NOMO-1 treated with DMSO at 0.1 percent for 48 hours (cell line): Measurements from ENCODE around the gene CHGA.
A peak's percentile ranks its signal among the peaks of the same experiment; 100 is the strongest.

Experiments used
- DNase-seq: peaks from one replicate; lab custom pipeline; 2025; ENCODE audit not compliant: unreplicated experiment; lab: John Stamatoyannopoulos, UW

Gene CHGA, protein sequence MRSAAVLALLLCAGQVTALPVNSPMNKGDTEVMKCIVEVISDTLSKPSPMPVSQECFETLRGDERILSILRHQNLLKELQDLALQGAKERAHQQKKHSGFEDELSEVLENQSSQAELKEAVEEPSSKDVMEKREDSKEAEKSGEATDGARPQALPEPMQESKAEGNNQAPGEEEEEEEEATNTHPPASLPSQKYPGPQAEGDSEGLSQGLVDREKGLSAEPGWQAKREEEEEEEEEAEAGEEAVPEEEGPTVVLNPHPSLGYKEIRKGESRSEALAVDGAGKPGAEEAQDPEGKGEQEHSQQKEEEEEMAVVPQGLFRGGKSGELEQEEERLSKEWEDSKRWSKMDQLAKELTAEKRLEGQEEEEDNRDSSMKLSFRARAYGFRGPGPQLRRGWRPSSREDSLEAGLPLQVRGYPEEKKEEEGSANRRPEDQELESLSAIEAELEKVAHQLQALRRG

DNA sequence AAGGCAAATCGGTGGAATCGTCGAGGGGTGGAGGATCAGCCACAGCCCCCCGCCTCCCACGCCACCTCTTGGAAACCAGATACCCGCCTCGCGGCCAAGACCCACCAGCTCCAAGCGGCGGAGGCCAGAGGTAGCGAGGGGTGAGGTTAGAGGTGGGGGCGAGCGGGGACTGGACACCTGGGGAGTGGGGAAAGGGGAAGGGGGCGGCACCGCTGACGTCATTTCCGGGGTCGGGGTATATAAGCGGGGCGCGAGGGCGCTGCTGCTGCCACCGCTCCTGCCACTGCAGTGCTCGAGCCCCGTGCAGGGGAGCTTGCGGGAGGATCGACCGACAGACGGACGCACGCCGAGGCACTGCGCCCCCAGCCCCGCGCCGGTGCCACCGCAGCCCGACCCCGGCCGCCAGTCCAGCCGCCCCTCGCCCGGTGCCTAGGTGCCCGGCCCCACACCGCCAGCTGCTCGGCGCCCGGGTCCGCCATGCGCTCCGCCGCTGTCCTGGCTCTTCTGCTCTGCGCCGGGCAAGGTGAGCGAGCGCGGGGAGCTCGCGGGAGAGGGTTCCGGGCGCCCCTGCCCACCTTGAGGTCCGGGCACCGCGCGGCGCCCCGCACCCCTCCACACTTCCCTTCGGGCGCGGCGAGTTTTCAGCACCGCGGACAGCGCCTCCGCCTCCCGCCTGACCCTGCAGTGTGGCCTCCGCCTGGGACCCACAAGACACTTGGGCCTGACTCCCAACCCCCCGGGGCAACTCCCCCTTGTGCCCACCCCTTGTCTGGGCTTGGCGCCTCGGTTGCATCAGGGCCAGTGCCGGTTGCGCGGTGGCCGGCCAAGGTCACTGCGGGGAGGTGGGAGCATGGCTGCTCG is at the start of gene CHGA:
TSS of gene CHGA (plus strand) at position 268 of the 861 bp plus-strand sequence. CDS start at position 478, 210 bp downstream.
- peak; percentile 2 for DNase-seq

DNA sequence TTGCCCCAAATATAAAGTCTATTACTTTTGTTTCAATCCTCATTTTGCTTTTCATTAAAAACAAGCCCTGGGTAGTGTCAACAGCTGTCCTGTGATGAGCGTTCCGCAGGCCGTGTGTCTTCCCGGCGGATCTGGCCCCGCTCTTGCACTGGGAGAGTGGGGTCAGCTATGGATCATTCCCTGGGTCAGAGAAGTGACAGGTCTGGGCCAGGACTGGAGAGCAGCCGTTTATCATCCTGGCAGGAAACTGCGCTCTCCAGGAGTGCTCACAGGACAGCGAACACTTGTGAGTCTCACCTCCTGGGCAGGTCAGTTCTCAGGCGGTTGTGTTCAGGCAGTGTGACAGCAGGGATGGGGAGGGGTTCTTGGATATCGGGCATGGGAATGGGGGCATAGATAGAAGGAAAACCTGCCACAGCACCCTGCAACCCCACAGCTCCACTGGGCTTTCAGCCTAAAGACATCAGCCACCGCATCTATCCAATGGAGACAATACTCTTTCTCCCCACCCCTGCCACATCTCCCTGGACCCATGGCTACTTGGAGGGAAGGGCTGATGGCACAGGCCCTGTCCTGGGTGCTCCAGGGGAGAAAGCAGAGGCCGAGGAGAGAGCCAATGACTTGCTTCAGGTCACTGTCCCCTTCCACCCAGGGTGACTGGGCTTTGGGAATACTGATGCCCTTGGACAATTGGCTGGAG is 47.8 kb upstream of the CHGA start:
- no peak for DNase-seq

DNA sequence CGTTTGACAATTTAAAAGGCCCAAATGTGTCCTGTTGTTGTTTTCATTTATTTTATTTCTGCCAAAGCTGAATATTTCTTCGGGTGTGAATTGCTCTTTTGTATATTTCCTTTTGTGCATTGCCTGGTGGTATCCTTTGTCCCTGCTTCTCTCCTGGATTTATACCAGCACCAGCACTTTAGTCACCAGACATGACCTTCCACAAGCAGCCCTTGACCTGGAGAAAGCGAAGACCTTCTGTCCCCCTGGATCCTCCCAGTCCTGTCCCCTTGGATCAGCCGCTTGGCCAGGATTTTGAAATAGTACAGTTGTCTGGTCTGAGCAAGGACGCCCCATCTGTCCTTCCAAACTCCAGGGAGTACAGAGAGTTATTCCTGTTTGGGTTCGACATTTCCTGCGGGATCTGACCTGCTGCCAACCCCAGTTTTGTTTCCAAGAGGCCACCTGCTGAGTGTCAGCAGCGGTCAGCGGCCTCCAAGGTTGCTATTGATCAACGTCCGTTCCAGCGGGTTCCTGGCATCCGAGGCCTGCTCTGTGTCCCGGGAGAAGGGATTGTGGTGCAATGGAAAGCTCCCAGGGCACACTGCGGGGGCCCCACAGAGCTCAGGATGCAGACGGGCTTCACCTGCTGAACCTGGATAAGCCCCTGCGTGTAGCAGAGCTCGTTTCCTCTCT is 45.1 kb upstream of the CHGA start:
- DNase-seq = no peak

DNA sequence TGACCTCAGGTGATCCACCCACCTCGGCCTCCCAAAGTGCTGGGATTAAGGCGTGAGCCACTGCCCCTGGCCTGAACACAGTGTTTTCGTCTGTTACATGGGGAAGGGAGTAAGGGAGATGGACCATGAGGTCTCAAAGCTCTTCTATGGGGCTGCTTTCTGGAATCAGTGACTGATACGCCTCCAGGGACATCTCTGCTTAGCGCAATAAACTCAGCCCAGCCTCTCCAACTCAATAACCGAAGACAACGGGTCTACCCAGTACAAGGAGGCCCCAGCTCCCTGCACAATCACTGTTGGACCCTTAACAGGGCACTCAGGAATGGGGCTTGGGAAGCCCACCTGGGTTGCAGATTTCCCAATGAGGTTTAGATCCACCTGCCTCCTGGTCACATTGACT is 42.6 kb upstream of the CHGA start:
- DNase-seq = no peak

GRCh38 chr14:92880851-92881250 is 42.1 kb upstream of the CHGA start:
- peak; percentile 53 for DNase-seq

DNA sequence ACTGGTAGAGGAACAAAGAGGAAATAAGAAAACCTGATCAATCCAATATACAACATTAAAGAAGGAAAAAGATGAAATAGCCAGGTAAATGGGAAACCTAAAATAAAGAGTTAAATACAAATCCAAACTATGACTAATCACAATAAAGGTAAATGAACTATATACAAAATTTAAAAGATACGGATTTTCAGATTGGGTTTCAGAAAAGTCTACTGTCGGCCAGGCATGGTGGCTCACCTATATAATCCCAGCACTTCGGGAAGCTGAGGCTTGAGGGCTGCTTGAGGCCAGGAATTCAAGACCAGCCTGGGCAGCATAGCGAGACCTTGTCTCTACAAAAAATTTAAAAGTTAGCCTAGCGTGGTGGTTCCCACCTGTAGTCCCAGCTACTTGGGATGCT is 39.9 kb upstream of the CHGA start:
- no peak for DNase-seq

- DNase-seq = no peak
Measured at GRCh38 chr14:92884410-92884809, 38.5 kb upstream of the CHGA start.

- no peak for DNase-seq
Measured at GRCh38 chr14:92885279-92886061, 37.5 kb upstream of the CHGA start.

GRCh38 chr14:92886337-92886736 is 36.6 kb upstream of the CHGA start:
- no peak for DNase-seq

GRCh38 chr14:92887157-92887556 is 35.8 kb upstream of the CHGA start:
- no peak for DNase-seq

DNA sequence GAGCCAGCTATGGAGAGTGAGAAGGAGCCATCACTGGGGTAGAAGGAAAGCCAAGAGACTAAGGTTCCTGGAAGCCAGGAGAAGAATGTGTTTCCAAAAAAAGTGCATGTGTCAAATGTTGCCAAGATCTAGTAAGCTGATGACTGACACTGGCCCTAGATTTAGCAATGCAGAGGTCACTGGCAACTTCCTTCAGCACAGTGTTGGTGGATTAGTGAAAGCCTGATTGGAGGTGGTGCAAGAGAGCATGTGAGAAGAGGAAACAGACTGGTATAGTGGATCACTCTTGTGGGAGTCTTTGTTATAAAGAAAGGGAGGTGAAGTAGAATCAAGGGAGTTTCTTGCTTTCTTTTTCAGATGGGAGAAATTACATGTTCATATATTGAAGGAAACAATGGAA is 34.1 kb upstream of the CHGA start:
- peak; percentile 42 for DNase-seq

GRCh38 chr14:92890830-92891588 is 31.9 kb upstream of the CHGA start:
- DNase-seq = no peak

GRCh38 chr14:92892589-92892988 is 30.4 kb upstream of the CHGA start:
- DNase-seq = no peak

- DNase-seq = no peak
Measured at GRCh38 chr14:92895352-92895878, 27.5 kb upstream of the CHGA start.

DNA sequence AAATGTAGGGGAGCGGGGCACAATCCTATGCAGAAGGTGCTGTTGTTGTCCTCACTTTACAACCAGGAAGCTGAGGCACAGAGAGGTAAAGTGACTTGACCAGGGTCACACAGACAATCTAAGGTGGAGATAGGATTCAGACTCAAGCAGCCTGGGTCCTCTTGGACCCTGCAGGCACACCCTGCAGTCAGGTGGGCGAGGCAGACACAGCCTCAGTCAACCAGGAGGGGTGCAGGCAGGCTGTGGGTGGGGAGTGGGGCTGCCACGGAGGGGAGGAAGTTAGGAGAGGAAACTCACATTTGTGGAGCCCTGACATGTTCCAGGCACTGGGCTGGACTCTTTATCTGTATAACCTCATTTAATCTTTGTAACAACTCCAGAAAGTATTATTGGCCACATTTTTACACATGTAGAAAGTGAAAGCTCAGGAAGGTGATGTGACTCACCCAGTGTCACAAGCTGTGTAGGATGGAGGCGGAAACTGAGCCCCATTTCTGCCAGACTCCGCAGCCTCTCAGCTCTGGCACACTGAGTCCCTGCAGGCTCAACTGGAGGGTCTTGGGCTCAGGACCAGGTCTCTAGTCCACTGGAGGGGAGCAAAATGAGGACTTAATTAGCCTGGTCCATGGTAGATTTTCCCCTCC is 24.9 kb upstream of the CHGA start:
- no peak for DNase-seq

GRCh38 chr14:92898566-92899131 is 24.3 kb upstream of the CHGA start:
- no peak for DNase-seq

DNA sequence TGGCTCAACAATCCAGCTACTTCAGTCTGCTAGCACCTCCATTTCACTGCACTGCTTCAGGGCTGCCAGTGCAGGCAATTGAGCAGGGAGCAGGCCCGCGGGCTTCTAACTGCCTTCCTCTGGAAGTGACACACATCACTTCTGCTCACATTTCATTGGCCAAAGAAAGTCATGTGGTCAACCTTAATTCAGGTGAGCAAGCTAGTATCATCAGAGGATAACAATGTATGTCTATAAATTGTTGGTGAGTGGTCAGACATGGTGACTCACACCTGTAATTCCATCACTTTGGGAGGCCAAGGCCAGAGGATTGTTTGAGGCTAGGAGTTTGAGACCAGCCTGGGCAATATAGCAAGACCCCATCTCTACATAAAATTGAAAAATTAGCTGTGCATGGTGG is 22.3 kb upstream of the CHGA start:
- DNase-seq = no peak

- DNase-seq = no peak
Measured at GRCh38 chr14:92902191-92902590, 20.8 kb upstream of the CHGA start.
